HAP-1 (cell line): ENCODE measurements around the gene CHAC2.
"Not testable (repeated sequence)": the region's sequence is repeated elsewhere in the genome, so short reads cannot be mapped to it uniquely, and the experiment has no call there.

ENCODE experiments used
- DNase-seq, 2 experiments: peaks; one replicate each; pipeline ENCODE4 v3.0.0-alpha.2; 2016 to 2020; ENCODE audit warnings: low spot score in 2 of 2
- H3K27me3 ChIP-seq: fragments of 250-450 bp; sonication (Bioruptor Pico); 2 replicates; pipeline ENCODE4 v1.5.1; 2020; ENCODE audit warnings: low read depth, mild to moderate bottlenecking, moderate library complexity
- H3K36me3 ChIP-seq: fragments of 250-450 bp; sonication (Bioruptor Pico); replicated peaks from 2 replicates; pipeline ENCODE4 v1.5.1; 2020; ENCODE audit warnings: mild to moderate bottlenecking
- H3K4me1 ChIP-seq: fragments of 250-450 bp; sonication (Bioruptor Pico); 2 replicates; pipeline ENCODE4 v1.5.1; 2020; ENCODE audit warnings: mild to moderate bottlenecking
- H3K4me3 ChIP-seq: fragments of 250-450 bp; sonication (Bioruptor Pico); 2 replicates; pipeline ENCODE4 v1.5.1; 2020; ENCODE audit warnings: mild to moderate bottlenecking, moderate library complexity
- H3K9me3 ChIP-seq: fragments of 250-450 bp; sonication (Bioruptor Pico); 2 replicates; pipeline ENCODE4 v1.5.1; 2020; ENCODE audit warnings: mild to moderate bottlenecking, moderate library complexity
- in situ Hi-C: fragments of 300-500 bp; cut with MboI; formaldehyde crosslinking; loops from 3 replicates; pipeline ENCODE4 v1.14.3; 2020; ENCODE audit warnings: low sequenced_read_pairs, inconsistent platforms, mixed read lengths

The CHAC2 gene

DNA sequence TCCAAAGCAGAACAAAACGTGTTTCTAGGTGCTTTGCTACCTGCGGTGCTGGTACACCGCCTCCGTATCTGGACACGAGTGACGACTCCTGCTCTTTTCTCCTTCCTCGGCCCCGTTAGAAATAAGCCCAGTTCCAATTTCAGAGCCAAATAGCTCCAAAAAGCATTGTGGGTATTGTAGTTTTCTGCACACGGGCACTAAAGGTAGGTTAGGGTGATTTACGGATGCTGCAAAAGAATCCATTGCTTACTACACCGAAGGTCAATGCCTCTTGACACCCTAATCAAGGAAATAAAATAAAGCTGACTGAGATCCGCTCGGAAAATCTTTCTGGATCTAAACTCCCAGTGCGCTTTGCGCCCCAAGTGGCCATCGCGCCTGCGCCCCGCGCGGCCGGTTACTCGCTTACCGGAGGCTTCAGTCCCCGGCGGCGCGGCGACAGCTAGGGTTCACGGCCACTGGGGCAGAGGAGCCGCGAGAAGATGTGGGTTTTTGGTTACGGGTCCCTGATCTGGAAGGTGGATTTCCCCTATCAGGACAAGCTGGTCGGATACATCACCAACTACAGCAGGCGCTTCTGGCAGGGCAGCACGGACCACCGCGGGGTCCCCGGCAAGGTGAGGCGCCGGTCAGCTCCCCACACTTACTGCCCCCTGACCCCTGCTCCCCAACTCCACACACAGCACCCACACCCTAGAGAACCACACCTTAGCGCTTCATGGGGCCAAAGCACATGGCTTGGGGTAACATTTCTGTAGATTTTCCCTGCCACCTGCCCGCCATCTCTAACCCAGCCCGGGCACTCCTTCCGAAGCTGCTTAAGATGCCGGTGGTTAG is at the start of gene CHAC2:
Gene CHAC2 (plus strand): TSS at position 400 of the 837 bp plus-strand sequence. CDS start 83 bp downstream, at position 483.
- Histone ChIP-seq H3K4me3 (peak within 1 kb of the TSS; percentile 79), H3K27me3 (no peaks in the 10 kb centered on the region), H3K4me1 (peaks cover 22% of the 10 kb centered on the region), H3K9me3 (no peaks in the 10 kb centered on the region), H3K36me3 (peaks cover 6% of the 10 kb centered on the region)
- peak; percentile 86 to 89 for DNase-seq
- in situ Hi-C loops = no loop called here

DNA sequence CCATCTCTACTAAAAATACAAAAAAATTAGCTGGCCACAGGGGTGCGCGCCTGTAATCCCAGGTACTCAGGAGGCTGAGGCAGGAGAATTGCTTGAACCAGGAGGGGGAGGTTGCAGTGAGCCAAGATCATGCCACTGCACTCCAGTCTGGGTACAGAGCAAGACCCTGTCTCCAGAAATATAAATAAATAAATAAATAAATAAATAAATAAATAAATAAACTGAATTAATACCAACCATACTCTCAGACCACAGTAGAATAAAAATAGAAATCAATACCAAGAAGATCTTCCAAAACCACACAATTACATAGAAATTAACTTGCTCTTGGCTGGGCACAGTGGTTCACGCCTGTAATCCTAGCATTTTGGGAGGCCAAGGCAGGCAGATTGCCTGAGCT is 46.7 kb upstream of the CHAC2 start:
- H3K9me3 ChIP-seq, H3K27me3 ChIP-seq, H3K4me1 ChIP-seq, in situ Hi-C loops, DNase-seq, H3K36me3 ChIP-seq, H3K4me3 ChIP-seq: not testable (repeated sequence)

DNA sequence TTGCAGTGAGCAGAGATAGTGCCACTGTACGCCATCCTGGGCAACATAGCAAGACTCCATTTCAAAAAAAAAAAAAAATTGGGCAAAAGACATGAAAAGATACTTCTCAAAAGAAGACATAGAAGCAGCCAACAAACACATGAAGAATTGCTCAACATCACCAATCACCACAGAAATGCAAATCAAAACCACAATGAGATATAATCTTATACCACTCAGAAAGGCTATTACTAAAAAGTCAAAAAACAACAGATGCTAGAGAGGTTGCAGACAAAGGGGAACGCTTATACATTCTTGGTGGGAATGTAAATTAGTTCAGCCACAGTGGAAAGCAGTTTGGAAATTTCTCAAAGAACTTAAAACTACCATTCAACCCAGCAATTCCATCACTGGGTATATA is 43.1 kb upstream of the CHAC2 start:
- in situ Hi-C loops = no loop called here
- no peaks in the 10 kb centered on the region for H3K27me3 ChIP-seq
- H3K4me3 ChIP-seq = no peak overlapping the region
- no peaks in the 10 kb centered on the region for H3K9me3 ChIP-seq
- DNase-seq = no peak
- H3K4me1 ChIP-seq = no peaks in the 10 kb centered on the region; the same call in 1 of the 2 replicates
- H3K36me3 ChIP-seq = no peaks in the 10 kb centered on the region

DNA sequence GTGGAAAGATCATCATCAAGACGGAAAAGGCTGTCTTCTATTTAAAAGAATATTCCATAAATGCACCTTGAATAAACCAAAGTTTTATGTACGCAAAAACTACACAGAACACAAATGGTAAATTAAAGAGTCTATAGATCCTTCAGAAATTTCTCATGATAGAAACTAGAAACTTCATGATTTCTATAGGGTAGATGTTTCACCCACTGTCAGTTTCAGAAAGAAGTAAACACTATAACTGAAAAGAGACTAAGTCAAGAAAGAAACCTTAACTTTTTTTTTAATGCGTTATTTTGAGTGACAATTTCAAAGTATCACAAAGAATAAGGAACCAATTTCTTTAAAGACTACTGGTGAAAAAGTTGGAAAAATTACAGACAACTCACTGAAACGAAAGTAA is 41.9 kb upstream of the CHAC2 start:
- H3K4me3 ChIP-seq = no peak overlapping the region
- H3K4me1 ChIP-seq = no peaks in the 10 kb centered on the region; the same call in 1 of the 2 replicates
- H3K9me3 ChIP-seq = no peaks in the 10 kb centered on the region
- H3K27me3 ChIP-seq = no peaks in the 10 kb centered on the region
- in situ Hi-C loops = no loop called here
- no peak for DNase-seq
- no peaks in the 10 kb centered on the region; the same call in 1 of the 2 replicates for H3K36me3 ChIP-seq

DNA sequence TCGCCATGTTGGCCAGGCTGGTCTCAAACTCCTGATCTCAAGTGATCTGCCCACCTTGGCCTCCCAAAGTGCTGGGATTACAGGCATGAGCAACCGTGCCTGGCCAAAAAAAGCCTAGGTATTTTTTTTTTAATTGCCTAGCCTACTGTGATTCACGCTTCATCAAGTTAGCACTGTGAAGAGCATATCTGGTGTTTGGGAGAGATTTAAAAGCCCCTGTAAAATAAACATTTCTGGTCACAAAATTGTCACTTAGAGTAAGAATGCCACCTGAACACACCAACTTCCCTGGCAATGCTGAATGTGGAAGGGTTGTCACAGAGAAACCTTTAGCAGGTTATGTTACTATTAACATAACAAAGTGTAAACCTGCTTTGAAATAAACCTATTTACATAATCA is 39.7 kb upstream of the CHAC2 start:
- Histone ChIP-seq H3K27me3 (no peaks in the 10 kb centered on the region), H3K36me3 (no peaks in the 10 kb centered on the region; the same call in 1 of the 2 replicates), H3K4me3 (no peak overlapping the region), H3K4me1 (no peaks in the 10 kb centered on the region; the same call in 1 of the 2 replicates), H3K9me3 (no peaks in the 10 kb centered on the region)
- in situ Hi-C loops = no loop called here
- no peak for DNase-seq

DNA sequence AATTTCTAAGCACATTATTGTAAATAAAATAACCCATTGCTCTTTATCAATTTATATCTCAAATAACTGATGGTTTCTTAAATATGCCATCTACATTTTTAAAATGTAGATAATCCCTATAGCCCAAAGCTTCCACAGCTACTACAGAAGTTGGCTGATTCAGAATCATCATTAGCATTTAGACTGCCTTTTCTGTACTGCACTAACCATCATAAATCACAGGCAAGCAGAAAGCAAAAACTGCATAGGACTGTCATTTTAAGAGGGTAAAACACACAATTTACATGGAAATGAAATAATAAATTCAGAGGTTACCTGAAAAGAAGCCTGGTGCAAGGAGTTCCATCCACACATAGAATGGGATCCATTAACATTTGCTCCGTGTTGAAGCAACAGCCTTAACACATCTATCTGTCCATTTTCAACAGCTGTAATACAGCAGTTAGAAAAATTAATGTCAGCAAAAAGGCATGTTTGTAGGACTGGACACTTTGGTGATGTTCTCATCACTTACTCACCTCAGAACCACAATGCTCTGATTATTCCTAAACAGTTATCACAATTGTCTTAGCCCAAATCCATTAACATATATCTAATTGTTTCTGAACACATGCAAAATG is 38.4 kb upstream of the CHAC2 start:
- Histone ChIP-seq H3K36me3 (no peaks in the 10 kb centered on the region; the same call in none of the 2 replicates), H3K27me3 (no peaks in the 10 kb centered on the region), H3K4me3 (no peak overlapping the region), H3K9me3 (no peaks in the 10 kb centered on the region), H3K4me1 (no peaks in the 10 kb centered on the region; the same call in 1 of the 2 replicates)
- in situ Hi-C loops = no loop called here
- no peak for DNase-seq

DNA sequence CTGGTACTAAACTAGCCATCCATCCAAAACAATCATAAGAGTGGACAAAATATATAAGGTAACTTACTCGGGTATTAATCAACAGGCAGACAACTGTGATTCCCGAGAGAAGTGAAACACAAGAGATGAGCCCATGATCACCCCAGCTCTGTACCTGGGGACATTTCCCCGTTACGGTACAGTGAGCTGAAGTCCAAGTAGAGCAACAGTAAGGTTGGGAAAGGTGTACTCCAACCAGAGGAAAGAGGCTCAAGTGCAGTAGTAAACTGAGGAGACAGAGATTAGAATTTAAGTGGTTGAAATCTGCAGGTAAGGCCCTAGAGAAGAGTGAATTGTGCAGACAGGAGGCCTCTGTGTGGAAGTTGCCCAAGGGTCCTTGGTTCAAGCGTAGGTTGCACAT is 30.5 kb upstream of the CHAC2 start:
- no peak for DNase-seq
- H3K4me3 ChIP-seq = no peak overlapping the region
- in situ Hi-C loops = no loop called here
- H3K9me3 ChIP-seq = no peaks in the 10 kb centered on the region
- H3K27me3 ChIP-seq = no peaks in the 10 kb centered on the region
- H3K36me3 ChIP-seq = no peaks in the 10 kb centered on the region; the same call in 1 of the 2 replicates
- H3K4me1 ChIP-seq = no peaks in the 10 kb centered on the region

DNA sequence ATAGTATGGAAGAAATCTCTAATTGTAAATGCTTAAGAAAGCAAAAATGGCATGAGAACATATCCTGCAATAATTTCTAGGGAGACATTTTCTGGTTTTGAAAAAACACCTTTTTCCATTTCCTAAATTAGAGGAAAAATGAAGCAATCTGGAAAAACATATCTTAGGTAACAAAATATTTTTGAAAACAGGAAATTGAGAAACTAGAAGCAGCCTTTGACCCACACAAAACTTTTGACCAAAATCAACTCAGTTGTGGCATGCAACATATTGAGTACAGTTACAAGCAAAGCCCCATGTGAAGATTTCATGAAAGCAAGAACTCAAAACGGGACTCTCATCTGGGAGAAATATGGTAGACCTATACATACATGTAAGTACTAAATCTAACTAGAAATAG is 28.6 kb upstream of the CHAC2 start:
- Histone ChIP-seq H3K27me3 (no peaks in the 10 kb centered on the region), H3K4me1 (no peaks in the 10 kb centered on the region), H3K4me3 (no peak overlapping the region), H3K36me3 (no peaks in the 10 kb centered on the region; the same call in 1 of the 2 replicates), H3K9me3 (no peaks in the 10 kb centered on the region)
- in situ Hi-C loops = no loop called here
- no peak for DNase-seq

DNA sequence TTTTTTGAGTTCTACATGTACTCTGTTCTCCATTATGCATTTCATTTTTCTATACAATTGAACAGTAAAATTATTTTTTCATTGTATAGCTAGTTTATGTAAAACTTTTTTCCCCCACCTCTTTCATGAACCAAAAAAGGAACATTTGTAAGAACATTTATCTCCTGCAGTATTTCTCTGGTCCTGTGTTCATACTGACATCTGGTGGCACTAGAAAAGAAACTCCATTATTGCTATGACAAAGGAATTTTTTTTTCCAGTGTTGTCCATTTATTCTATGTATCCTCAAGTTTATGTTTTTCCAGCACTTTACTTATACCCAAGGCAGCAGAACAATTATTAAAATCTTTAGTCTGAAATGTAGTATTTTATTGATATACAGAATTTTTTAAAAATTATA is 27.4 kb upstream of the CHAC2 start:
- in situ Hi-C loops = no loop called here
- H3K4me1 ChIP-seq = no peaks in the 10 kb centered on the region
- peak in 1 of 2 experiments; percentile 54 for DNase-seq
- H3K4me3 ChIP-seq = no peak overlapping the region
- no peaks in the 10 kb centered on the region; the same call in 1 of the 2 replicates for H3K36me3 ChIP-seq
- no peaks in the 10 kb centered on the region for H3K9me3 ChIP-seq
- no peaks in the 10 kb centered on the region for H3K27me3 ChIP-seq

DNA sequence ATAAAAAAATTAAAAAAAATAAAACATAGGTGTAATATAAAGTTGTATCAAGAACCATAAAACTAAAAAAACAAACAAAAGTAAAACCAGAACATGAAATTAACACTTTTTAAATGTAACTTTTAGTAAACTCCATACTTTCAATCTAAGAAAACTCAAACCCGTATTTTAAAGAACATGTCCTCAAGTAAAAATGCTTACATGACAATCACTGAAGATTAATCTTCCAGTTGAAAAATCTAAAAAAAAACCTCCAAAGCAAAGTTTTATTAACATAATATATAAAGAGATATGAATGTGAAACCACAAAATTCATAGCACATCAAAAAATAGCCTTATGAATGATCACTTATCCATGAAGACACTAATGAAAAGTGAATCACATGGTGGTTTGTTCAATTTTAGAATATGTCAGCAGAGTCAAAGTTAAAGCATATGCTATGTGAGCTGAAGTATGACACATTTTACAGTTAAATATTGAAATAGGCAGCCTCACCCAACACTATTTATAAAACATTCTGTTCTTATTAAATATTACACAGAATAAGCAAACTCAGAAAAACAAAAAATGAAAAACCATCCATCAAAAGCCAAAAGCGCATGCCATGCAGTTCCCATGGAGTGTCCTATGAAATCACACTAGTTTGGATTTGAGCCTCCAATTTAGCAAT is 23.1 kb upstream of the CHAC2 start:
- Histone ChIP-seq H3K9me3 (no peaks in the 10 kb centered on the region), H3K27me3 (no peaks in the 10 kb centered on the region), H3K36me3 (peaks cover 15% of the 10 kb centered on the region; the same call in 1 of the 2 replicates), H3K4me1 (no peaks in the 10 kb centered on the region), H3K4me3 (no peak overlapping the region)
- no peak for DNase-seq
- in situ Hi-C loops = no loop called here

DNA sequence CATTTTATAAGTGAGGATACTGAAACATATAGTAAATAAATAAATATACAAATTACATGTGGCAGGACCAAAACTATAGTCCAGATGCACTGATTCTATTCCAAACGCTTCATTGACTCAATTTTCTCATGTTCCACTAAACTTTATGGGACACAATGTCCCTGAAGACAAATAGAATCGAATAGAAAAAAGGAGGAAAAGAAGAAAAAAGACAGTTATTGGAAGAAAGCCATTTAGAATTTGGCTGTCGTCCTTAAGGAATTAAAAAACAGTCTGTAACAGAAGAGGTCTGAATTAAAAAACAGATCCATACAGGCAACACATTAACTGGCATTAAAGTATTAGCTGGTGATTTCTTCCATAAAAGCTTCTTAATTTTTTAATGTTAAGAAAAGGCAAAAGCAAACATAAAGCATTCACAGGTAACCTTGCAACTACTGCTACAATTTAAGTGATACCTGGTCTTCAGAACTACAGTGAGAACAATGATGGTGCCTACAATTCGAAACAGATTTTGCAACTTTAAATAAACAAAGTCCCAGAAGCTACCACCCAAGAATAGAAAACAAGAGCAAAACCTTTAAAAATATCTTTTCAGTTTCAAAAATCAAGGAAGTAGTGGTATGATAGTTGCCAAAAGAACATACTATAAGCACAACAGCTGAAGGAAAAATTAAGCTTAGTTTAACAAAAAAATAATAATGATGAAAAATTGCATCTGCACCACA is 17.4 kb upstream of the CHAC2 start:
- Histone ChIP-seq H3K4me3 (no peak overlapping the region), H3K9me3 (no peaks in the 10 kb centered on the region), H3K36me3 (peaks cover 16% of the 10 kb centered on the region; the same call in 1 of the 2 replicates), H3K27me3 (no peaks in the 10 kb centered on the region), H3K4me1 (no peaks in the 10 kb centered on the region)
- no peak for DNase-seq
- in situ Hi-C loops = no loop called here

DNA sequence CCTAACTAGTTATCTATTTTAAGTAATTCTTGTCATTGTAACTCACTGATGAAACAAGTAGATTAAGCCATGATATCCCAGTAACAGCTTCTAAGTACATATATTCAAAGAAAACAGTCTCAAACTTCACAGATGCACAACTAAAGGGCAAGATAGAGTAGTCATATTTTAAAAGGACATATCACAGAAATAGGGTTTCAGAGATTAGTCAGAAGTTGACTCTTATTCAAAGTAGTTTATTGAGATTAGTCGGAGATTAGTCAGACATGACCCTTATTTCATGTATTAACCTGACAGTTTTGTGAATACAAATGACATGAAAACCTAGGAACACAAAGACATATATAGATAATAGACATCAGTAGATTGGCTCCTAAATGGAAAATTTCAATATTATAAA is 15.9 kb upstream of the CHAC2 start:
- H3K9me3 ChIP-seq = no peaks in the 10 kb centered on the region
- H3K4me3 ChIP-seq = no peak overlapping the region
- H3K4me1 ChIP-seq = no peaks in the 10 kb centered on the region
- peaks cover 16% of the 10 kb centered on the region; the same call in 1 of the 2 replicates for H3K36me3 ChIP-seq
- DNase-seq = peak in 1 of 2 experiments; percentile 2
- H3K27me3 ChIP-seq = no peaks in the 10 kb centered on the region
- in situ Hi-C loops = no loop called here

DNA sequence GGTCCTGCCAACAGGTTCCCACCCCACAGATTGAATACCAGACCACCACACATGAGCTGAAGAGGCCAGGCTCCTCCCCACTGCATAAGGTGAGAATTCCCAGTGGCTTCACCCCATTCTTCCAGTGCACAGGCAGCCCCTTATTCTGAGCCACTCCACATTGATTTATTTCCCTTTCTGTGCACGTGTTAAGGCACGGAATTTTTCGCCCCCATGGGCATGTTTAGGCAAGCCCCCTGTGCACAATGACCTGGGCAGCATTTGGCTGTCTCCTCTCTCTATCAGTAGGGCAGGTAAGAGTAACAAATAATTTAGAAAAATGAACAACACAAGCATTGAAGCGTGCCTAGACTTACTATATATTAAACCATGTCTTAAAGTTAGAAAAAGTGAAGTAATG is 15.2 kb upstream of the CHAC2 start:
- in situ Hi-C loops = no loop called here

More for the DNA sequence above, 15.2 kb upstream of the CHAC2 start:
- Histone ChIP-seq H3K4me3 (no peak overlapping the region), H3K9me3 (no peaks in the 10 kb centered on the region), H3K27me3 (no peaks in the 10 kb centered on the region), H3K36me3 (peaks cover 12% of the 10 kb centered on the region; the same call in 1 of the 2 replicates), H3K4me1 (no peaks in the 10 kb centered on the region)
- DNase-seq = no peak
